ENCODE results near the gene TECPR1. TPM values are rescaled to one million over a fixed set of nuclear protein-coding genes. Genes with fewer than 3 reads are reported as not detected.

The TECPR1 gene
- total RNA-seq, 2 experiments from 2014 or later: 23.2 to 36.4 TPM

- H3K9me3 ChIP-seq (ENCODE audit: low read length): no peaks in the 10 kb centered on the region
- DNase-seq (ENCODE audit: low spot score): no peak
- H2AFZ ChIP-seq (ENCODE audit: low read length): no peak overlapping the region
- H3K4me1 ChIP-seq (ENCODE audit: insufficient read depth, low read length, poor library complexity, severe bottlenecking): no peaks in the 10 kb centered on the region
- H3K4me2 ChIP-seq (ENCODE audit: low read length): no peak overlapping the region
- H3K9me2 ChIP-seq (ENCODE audit: insufficient read depth, low read length): no peaks in the 10 kb centered on the region
- H3K4me3 ChIP-seq (ENCODE audit: low read depth, low read length, poor library complexity, severe bottlenecking): no peak overlapping the region
- CTCF ChIA-PET (ENCODE audit: unreplicated experiment): interaction anchor here (0.6 kb wide), 1 partner anchor 36 kb away, joined by 3 read pairs; no protein-coding TSS in a partner anchor
- H3K79me2 ChIP-seq (ENCODE audit: insufficient read depth, low read depth, low read length): no peaks in the 10 kb centered on the region
- H3K36me3 ChIP-seq (ENCODE audit: insufficient read depth, low read length): peaks cover 61% of the 10 kb centered on the region
- intact Hi-C loops (cut with micrococcal nuclease; ENCODE audit: unreplicated experiment): no loop called here
- no peak for TF ChIP-seq EZH2phosphoT487 (IDR thresholded peaks at IDR 0.05; ENCODE audit: borderline replicate concordance, low read depth, low read length)
- no peak for TF ChIP-seq CTCF (conservative IDR thresholded peaks at IDR 0.05; ENCODE audit: low read length)
- H4K20me1 ChIP-seq (ENCODE audit: insufficient read depth, low read length): no peaks in the 10 kb centered on the region
- POLR2A ChIA-PET: interaction anchor here (0.6 to 1.6 kb wide), 2 partner anchors 12 to 59 kb away, joined by 3 to 5 read pairs; no protein-coding TSS in a partner anchor
- no TSS peak for BruUV-seq (replicated peaks)
- no peak overlapping the region for H3K27ac ChIP-seq (ENCODE audit: low read depth, low read length, poor library complexity, severe bottlenecking)
Measured at GRCh38 chr7:98191668-98192431, 60.2 kb downstream of the TECPR1 start.

GRCh38 chr7:98189559-98189958 lies 62.5 kb downstream of the TECPR1 start:
- H2AFZ ChIP-seq (ENCODE audit: low read length): no peak overlapping the region
- H3K79me2 ChIP-seq (ENCODE audit: insufficient read depth, low read depth, low read length): no peaks in the 10 kb centered on the region
- no peaks in the 10 kb centered on the region for H3K4me1 ChIP-seq (ENCODE audit: insufficient read depth, low read length, poor library complexity, severe bottlenecking)
- ChIA-PET POLR2A (no interaction called here), CTCF (ENCODE audit: unreplicated experiment) (no interaction called here)
- no peak overlapping the region for H3K4me3 ChIP-seq (ENCODE audit: low read depth, low read length, poor library complexity, severe bottlenecking)
- intact Hi-C loops (cut with micrococcal nuclease; ENCODE audit: unreplicated experiment): no loop called here
- peaks cover 51% of the 10 kb centered on the region for H3K36me3 ChIP-seq (ENCODE audit: insufficient read depth, low read length)
- H3K9me3 ChIP-seq (ENCODE audit: low read length): no peaks in the 10 kb centered on the region
- no peaks in the 10 kb centered on the region for H4K20me1 ChIP-seq (ENCODE audit: insufficient read depth, low read length)
- no peak overlapping the region for H3K27ac ChIP-seq (ENCODE audit: low read depth, low read length, poor library complexity, severe bottlenecking)
- BruUV-seq (replicated peaks): no TSS peak
- DNase-seq (ENCODE audit: low spot score): no peak
- no peaks in the 10 kb centered on the region for H3K9me2 ChIP-seq (ENCODE audit: insufficient read depth, low read length)
- no peak for TF ChIP-seq EZH2phosphoT487 (IDR thresholded peaks at IDR 0.05; ENCODE audit: borderline replicate concordance, low read depth, low read length)
- TF ChIP-seq CTCF (conservative IDR thresholded peaks at IDR 0.05; ENCODE audit: low read length): no peak
- H3K4me2 ChIP-seq (ENCODE audit: low read length): no peak overlapping the region

- BruUV-seq (replicated peaks): no TSS peak
- Histone ChIP-seq H3K79me2 (ENCODE audit: insufficient read depth, low read depth, low read length) (no peaks in the 10 kb centered on the region), H3K4me3 (ENCODE audit: low read depth, low read length, poor library complexity, severe bottlenecking) (no peak overlapping the region), H3K27ac (ENCODE audit: low read depth, low read length, poor library complexity, severe bottlenecking) (no peak overlapping the region), H4K20me1 (ENCODE audit: insufficient read depth, low read length) (no peaks in the 10 kb centered on the region), H3K9me3 (ENCODE audit: low read length) (no peaks in the 10 kb centered on the region), H3K4me1 (ENCODE audit: insufficient read depth, low read length, poor library complexity, severe bottlenecking) (no peaks in the 10 kb centered on the region), H3K9me2 (ENCODE audit: insufficient read depth, low read length) (no peaks in the 10 kb centered on the region), H3K4me2 (ENCODE audit: low read length) (no peak overlapping the region), H3K36me3 (ENCODE audit: insufficient read depth, low read length) (peaks cover 30% of the 10 kb centered on the region), H2AFZ (ENCODE audit: low read length) (no peak overlapping the region)
- ChIA-PET CTCF (ENCODE audit: unreplicated experiment) (no interaction called here), POLR2A (no interaction called here)
- no peak for TF ChIP-seq CTCF (conservative IDR thresholded peaks at IDR 0.05; ENCODE audit: low read length)
- no peak for TF ChIP-seq EZH2phosphoT487 (IDR thresholded peaks at IDR 0.05; ENCODE audit: borderline replicate concordance, low read depth, low read length)
- DNase-seq (ENCODE audit: low spot score): no peak
- intact Hi-C loops (cut with micrococcal nuclease; ENCODE audit: unreplicated experiment): no loop called here
Measured at GRCh38 chr7:98187138-98187502, 64.9 kb downstream of the TECPR1 start.
